Gastrocnemius medialis (tissue), 4 donors: ENCODE data around the gene RPRD1B. TPM values are rescaled to one million over a fixed set of nuclear protein-coding genes. Genes with fewer than 3 reads are reported as not detected.
A peak's percentile ranks its signal among the peaks of the same experiment; 100 is the strongest.

Experiments
- ATAC-seq, 2 donors: fragments of 150-250 bp; one replicate each; pipeline ENCODE4 v1.9.1; 2016
- DNase-seq, 2 donors: peaks; one replicate each; pipeline ENCODE4 v3.0.0-alpha.2; 2019
- H3K27ac ChIP-seq, 4 donors: fragments of 200-600 bp; sonication (generic); 1 replicate in 1 of 4; 2 replicates in 3 of 4; pipeline ENCODE4 v1.5.1; 2016 to 2018; ENCODE audit warnings: mild to moderate bottlenecking in 2 of 4, moderate library complexity in 1 of 4
- H3K27me3 ChIP-seq, 3 donors: fragments of 200-600 bp; sonication (generic) in 2 of 3; 1 replicate in 1 of 3; 2 replicates in 2 of 3; pipeline versions ENCODE4 v1.5.1 to v1.6.0; 2016 to 2019; ENCODE audit warnings: mild to moderate bottlenecking in 1 of 3, moderate library complexity in 1 of 3
- H3K36me3 ChIP-seq, 2 donors: fragments of 200-600 bp; sonication (generic) in 1 of 2; one replicate each; pipeline ENCODE4 v1.5.1; 2017 to 2018
- H3K4me1 ChIP-seq, 2 donors: fragments of 200-600 bp; sonication (generic) in 1 of 2; one replicate each; pipeline ENCODE4 v1.5.1; 2016 to 2017; ENCODE audit warnings: mild to moderate bottlenecking in 2 of 2
- H3K4me3 ChIP-seq, 4 donors: fragments of 200-600 bp; sonication (generic) in 3 of 4; 1 replicate in 1 of 4; 2 replicates in 3 of 4; pipeline ENCODE4 v1.5.1; 2016 to 2019; ENCODE audit warnings: mild to moderate bottlenecking in 2 of 4
- H3K9me3 ChIP-seq, 3 donors: fragments of 200-600 bp; sonication (generic) in 2 of 3; 1 replicate in 1 of 3; 2 replicates in 2 of 3; pipeline ENCODE4 v1.5.1; 2016 to 2019
- POLR2A ChIP-seq, 2 donors: fragments of 450-650 bp; IDR thresholded peaks; one replicate each; pipeline ENCODE4 v1.6.1; 2017; ENCODE audit warnings: antibody characterized with exemption in 2 of 2, mild to moderate bottlenecking in 2 of 2, moderate library complexity in 2 of 2
- in situ Hi-C, 4 donors: fragments of 200-750 bp; cut with MboI; loops; one replicate each; pipeline versions ENCODE4 v1.15.0 to v1.8.0; 2017; ENCODE audit warnings: low sequenced_read_pairs in 4 of 4
- intact Hi-C: fragments of 100-400 bp; cut with DNase I; formaldehyde crosslinking; loops from one replicate; pipeline ENCODE4 v1.15.1; 2023; ENCODE audit warnings: low total_unique reads
- total RNA-seq, 4 donors: library from RNA; depleted of rRNA; stranded (reverse); fragments of >200 nt; gene quantifications; one replicate each; pipeline versions ENCODE4 v1.1.0 to v1.2.3, GENCODE V29; 2016
- TF ChIP-seq, protein P1 (sequence below), 5 experiments: fragments of 450-650 bp in 3 of 5; fragments of 200-600 bp in 2 of 5; sonication (generic) in 2 of 5; IDR thresholded peaks in 4 of 5; conservative IDR thresholded peaks in 1 of 5; 1 replicate in 4 of 5; 2 replicates in 1 of 5; pipeline ENCODE4 v1.5.1; 2016 to 2019; ENCODE audit warnings: antibody characterized with exemption in 5 of 5, mild to moderate bottlenecking in 3 of 5, moderate library complexity in 3 of 5

Gene RPRD1B
- total RNA-seq, 4 donors from 2014 or later = 25.2 to 61.0 (median 40.6) TPM

DNA sequence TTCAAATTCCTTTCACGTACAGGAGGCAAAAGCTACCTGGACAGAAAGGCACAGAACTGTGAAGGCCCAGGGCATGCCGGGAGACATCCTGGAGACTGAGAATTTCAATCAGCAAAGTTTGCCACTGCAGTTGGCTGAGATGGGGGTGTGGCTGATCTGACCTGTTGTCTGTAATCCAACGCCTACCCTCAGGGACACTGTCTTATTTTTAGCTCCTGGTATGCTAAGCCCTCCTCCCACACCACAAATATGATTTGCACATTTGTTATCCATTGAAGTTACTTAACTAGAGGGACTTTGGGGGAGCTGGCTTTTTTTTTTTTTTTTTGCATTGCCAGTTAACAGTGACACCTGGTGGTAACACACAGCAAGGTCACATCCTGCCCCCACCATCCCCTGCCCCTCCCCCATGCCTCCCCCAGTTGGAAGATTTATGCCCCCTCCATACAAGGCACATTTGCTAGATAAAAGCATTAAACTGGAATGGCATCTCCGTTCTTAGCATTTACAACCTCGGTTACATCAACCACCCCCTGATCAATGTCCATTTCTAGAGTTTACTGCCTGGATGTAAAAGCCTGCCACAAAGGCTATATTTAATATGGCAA is 40.6 kb upstream of the RPRD1B start:
- Histone ChIP-seq H3K27me3 (no peaks in the 10 kb centered on the region), H3K4me1 (peaks cover 86 to 87% of the 10 kb centered on the region in 2 donors), H3K36me3 (peaks cover 0 to 21% of the 10 kb centered on the region in 2 donors), H3K9me3 (no peaks in the 10 kb centered on the region), H3K4me3 (no peak overlapping the region), H3K27ac (peak overlapping the region; percentile 84 to 93 (median 90))
- peak; percentile 76 to 86 for ATAC-seq
- in situ Hi-C loops (loop anchor here in 3 of 4 donors (5.0 to 25.0 kb wide), 5 partner anchors 206 to 806 kb away; partner anchors contain the start of genes MROH8 (in 1 of the 3) and RPN2 (in 1 of the 3)), intact Hi-C loops (loop anchor here (1.0 to 5.0 kb wide), 5 partner anchors 91 to 431 kb away; no protein-coding TSS in a partner anchor)
- peak in 1 of 2 donors; percentile 52 for TF ChIP-seq POLR2A (IDR thresholded peaks at IDR 0.05)
- TF ChIP-seq, protein P1, sequence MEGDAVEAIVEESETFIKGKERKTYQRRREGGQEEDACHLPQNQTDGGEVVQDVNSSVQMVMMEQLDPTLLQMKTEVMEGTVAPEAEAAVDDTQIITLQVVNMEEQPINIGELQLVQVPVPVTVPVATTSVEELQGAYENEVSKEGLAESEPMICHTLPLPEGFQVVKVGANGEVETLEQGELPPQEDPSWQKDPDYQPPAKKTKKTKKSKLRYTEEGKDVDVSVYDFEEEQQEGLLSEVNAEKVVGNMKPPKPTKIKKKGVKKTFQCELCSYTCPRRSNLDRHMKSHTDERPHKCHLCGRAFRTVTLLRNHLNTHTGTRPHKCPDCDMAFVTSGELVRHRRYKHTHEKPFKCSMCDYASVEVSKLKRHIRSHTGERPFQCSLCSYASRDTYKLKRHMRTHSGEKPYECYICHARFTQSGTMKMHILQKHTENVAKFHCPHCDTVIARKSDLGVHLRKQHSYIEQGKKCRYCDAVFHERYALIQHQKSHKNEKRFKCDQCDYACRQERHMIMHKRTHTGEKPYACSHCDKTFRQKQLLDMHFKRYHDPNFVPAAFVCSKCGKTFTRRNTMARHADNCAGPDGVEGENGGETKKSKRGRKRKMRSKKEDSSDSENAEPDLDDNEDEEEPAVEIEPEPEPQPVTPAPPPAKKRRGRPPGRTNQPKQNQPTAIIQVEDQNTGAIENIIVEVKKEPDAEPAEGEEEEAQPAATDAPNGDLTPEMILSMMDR (IDR thresholded peaks at IDR 0.05 in 4 of 5, conservative IDR thresholded peaks at IDR 0.05 in 1 of 5) = peak in 3 of 5 experiments; percentile 30 to 71 (median 68)
- peak; percentile 86 to 90 for DNase-seq

DNA sequence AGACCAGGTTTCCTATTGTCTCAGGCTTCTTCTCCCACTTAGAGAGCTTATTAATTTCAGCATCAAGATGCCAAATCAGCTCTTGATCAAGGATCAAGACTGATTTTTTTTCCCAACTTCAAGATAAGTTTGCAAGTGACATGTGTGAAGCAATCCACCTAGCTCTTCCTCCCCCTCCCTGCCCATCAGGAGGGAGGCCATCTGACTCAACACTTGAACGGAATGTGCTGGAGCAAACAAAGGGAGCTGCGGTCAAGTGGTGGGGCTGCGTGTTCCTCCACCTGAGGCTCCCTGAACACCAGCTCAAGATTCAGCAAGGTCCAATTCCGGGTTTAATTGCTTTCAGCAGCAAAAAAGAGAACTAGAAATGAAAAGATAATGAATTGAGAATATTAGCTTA is 39.0 kb upstream of the RPRD1B start:
- no peaks in the 10 kb centered on the region for H3K27me3 ChIP-seq
- peak in 1 of 2 donors; percentile 25 for TF ChIP-seq POLR2A (IDR thresholded peaks at IDR 0.05)
- TF ChIP-seq, protein P1 (IDR thresholded peaks at IDR 0.05 in 4 of 5, conservative IDR thresholded peaks at IDR 0.05 in 1 of 5) = no peak
- peaks cover 0 to 38% of the 10 kb centered on the region in 2 donors for H3K36me3 ChIP-seq
- H3K9me3 ChIP-seq = no peaks in the 10 kb centered on the region
- no peak overlapping the region for H3K4me3 ChIP-seq
- intact Hi-C loops = loop anchor here (5.0 kb wide), 2 partner anchors 118 to 432 kb away; no protein-coding TSS in a partner anchor
- peak; percentile 67 to 72 for ATAC-seq
- peak overlapping the region; percentile 84 to 93 (median 90) for H3K27ac ChIP-seq
- in situ Hi-C loops = loop anchor here in 3 of 4 donors (5.0 to 25.0 kb wide), 5 partner anchors 207 to 807 kb away; partner anchors contain the start of genes MROH8 (in 1 of the 3) and RPN2 (in 1 of the 3)
- peak; percentile 84 to 85 for DNase-seq
- H3K4me1 ChIP-seq = peaks cover 70 to 71% of the 10 kb centered on the region in 2 donors

DNA sequence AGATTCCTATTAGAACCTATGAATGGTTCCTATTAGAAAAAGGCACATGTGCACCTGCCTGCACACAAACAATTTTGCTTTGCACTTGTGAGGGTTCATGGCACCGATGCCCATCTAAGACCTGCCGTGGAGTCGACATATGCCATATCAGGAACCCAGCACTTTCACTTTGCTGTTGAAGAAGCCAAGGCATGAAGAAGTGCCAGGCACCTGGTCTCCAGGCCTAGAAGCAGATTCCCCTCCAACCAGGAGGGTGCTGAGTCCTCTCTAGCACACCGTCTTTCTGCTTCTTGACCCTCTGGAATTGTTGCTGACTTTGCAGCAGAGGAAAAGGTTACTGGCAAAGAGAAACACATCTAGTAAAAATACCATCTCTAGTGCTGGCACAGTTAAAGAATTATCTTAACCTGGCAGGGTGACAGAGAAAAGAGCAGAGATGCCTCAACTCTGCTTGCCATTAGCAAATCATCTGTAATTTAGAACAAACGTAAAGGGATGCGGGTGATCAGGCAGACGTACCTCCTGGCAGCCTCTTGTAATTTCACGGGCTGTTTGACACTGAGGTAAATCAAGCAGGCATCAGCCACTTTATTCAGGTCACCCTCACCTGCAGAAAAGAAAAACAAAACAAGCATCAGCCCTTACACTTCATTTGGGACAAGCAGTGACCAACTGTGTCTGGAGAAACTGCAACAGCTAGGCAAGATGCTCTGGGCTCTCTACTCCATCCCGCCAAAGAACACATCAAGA is 37.5 kb upstream of the RPRD1B start:
- no peak for TF ChIP-seq POLR2A (IDR thresholded peaks at IDR 0.05)
- TF ChIP-seq, protein P1 (IDR thresholded peaks at IDR 0.05 in 4 of 5, conservative IDR thresholded peaks at IDR 0.05 in 1 of 5) = no peak
- H3K27ac ChIP-seq = peak overlapping the region; percentile 84 to 93 (median 90)
- H3K36me3 ChIP-seq = peaks cover 5 to 53% of the 10 kb centered on the region in 2 donors
- in situ Hi-C loops = loop anchor here in 3 of 4 donors (10.0 to 25.0 kb wide), 4 partner anchors 209 to 809 kb away; partner anchors contain the start of genes MROH8 (in 1 of the 3) and RPN2 (in 1 of the 3)
- H3K4me3 ChIP-seq = no peak overlapping the region
- H3K4me1 ChIP-seq = peaks cover 55 to 56% of the 10 kb centered on the region in 2 donors
- no peaks in the 10 kb centered on the region for H3K9me3 ChIP-seq
- DNase-seq = peak in 1 of 2 donors; percentile 31
- no peak for ATAC-seq
- no peaks in the 10 kb centered on the region for H3K27me3 ChIP-seq
- intact Hi-C loops = no loop called here

DNA sequence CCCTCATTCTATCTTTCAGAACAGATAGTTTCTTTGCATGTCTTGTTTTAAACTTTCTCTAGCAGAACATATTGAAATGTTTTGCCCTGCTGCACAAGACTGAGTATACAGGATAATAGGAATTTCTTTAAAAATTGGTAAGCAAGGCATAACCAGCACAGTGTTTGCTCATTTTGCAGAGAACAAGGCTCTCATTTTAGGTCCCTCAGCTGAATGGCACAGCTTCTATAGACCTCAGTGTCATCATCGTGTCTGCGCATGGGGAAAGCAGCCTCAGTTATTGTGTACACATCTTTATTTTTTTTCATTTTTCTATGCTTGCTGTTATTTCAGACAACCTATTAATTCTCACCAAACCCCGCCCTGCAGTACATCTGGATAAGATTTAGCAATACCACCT is 36.0 kb upstream of the RPRD1B start:
- Histone ChIP-seq H3K27ac (peak overlapping the region in 3 of 4 donors; percentile 87 to 93 (median 93)), H3K36me3 (peaks cover 6 to 68% of the 10 kb centered on the region in 2 donors), H3K4me3 (no peak overlapping the region), H3K9me3 (no peaks in the 10 kb centered on the region), H3K27me3 (no peaks in the 10 kb centered on the region), H3K4me1 (peaks cover 40 to 41% of the 10 kb centered on the region in 2 donors)
- ATAC-seq (no peak), DNase-seq (no peak)
- in situ Hi-C loops = loop anchor here in 3 of 4 donors (10.0 to 25.0 kb wide), 4 partner anchors 210 to 810 kb away; partner anchors contain the start of genes MROH8 (in 1 of the 3) and RPN2 (in 1 of the 3)
- TF ChIP-seq POLR2A (IDR thresholded peaks at IDR 0.05) = no peak
- TF ChIP-seq, protein P1 (IDR thresholded peaks at IDR 0.05 in 4 of 5, conservative IDR thresholded peaks at IDR 0.05 in 1 of 5) = no peak
- intact Hi-C loops = no loop called here
